GM19438 (cell line): ENCODE results near the gene BSN.

Source experiments
- ATAC-seq: cut with Tn5 transposase; IDR thresholded peaks from one replicate; pipeline ENCODE4 v1.9.1; 2021; ENCODE audit warnings: low read depth; ENCODE audit not compliant: unreplicated experiment

BSN gene

DNA sequence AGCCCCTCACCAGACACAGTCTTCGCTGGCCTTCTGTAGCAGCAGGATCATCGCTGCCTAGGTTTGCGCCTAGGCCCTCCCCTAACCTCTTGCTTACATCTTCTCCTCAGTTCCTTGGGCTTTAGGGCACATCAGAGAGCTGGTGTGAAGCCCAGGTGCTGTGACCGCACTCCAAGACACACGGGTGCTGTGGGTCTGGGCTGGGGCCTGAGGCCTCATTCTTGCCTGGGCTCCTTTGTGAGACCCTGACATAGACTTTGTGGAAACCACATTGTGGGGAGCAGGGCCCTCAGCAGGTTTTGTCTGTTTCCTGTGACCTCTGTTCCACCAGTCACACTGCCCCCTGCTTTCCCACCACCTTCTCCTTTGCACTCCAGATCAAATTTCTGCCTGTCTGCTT is 157.2 kb downstream of the BSN start:
- no peak for ATAC-seq

DNA sequence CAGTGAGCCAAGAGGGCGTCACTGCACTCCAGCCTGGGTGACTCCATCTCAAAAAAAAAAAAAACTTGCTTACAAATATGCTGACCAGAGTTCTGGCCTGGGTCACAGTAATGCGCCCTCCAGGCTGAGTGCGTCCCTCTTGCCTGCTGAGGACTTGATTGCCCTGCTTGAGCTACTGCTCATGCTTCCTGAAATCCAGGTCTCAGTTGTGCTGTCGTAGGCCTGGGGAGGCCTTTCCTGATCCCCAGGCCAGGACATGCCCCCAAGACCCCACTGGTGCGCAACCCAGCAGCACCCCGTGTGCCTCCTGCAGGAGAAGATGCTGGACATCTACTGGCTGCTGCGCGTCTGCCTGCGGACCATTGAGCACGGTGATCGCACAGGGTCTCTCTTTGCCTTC is 157.9 kb downstream of the BSN start:
- no peak for ATAC-seq

- no peak for ATAC-seq
Measured at GRCh38 chr3:49712631-49713317, 158.5 kb downstream of the BSN start.

GRCh38 chr3:49713336-49714105 is 159.2 kb downstream of the BSN start:
- ATAC-seq, result no peak

- no peak for ATAC-seq
Measured at GRCh38 chr3:49714728-49715550, 160.7 kb downstream of the BSN start.

GRCh38 chr3:49715611-49716121 is 161.4 kb downstream of the BSN start:
- no peak for ATAC-seq

GRCh38 chr3:49716169-49716568 is 161.9 kb downstream of the BSN start:
- ATAC-seq, result no peak

DNA sequence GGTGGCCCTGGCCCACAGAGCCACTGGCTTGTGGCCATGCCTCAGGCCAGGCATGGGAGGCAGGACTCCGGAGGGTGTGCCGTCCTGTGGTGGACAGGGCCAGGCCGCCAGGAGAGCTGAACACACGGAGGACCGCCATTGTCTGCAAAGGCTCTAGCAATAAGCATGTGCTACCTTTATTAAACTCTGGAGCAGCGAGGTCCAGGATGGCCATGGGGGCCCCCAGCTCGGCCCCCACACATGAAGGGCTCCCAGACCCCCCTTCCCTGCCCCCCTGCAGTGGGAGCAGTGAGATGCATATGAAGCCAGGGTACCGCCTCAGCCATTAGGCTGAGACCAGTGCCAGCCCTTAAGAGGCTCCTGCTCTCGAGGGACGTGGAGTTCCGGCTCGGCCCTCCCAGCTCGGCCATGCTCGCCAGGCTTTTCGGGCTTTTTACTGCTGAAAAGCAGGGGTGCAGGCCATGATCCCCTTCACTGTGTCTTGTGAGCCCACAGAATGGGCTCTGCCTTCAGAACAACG is 162.5 kb downstream of the BSN start:
- no peak for ATAC-seq

DNA sequence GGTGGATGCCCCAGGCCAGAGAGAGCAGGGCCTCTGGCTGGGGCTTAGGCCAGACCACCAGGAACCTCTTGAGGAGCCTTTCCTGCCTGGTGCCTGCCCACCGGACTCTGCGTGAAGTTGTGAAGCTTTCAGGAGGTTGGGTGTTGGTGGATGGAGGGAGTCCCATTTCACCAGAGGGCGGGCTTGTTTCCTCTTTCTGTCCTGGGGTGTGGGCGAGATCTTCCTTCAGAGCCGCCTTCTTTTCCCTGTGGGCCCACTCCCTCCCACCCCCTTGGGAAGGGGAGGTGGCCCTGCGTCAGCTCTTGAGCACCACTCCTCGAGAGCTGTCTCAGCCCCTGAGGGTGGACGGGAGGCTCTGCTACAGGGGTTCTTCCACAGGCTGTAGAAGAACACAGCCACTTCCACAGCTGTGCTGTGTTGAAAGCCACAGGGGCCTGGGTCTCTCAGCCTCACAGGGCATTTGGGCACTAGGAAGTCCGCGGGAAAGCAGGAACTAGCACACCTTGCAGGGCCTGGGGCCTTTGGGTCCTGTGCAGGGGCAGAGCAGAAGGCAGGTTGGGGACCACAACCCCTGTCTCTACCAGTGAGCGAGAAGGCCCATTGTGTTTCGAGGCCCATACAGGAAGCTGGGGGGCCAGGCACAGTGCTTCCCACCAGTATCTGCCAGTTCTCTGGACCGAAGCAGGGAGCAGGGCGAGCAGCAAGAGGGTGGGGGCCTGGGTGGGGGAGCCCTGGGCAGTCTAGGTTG is 163.1 kb downstream of the BSN start:
- no peak for ATAC-seq

GRCh38 chr3:49717959-49718857 is 163.9 kb downstream of the BSN start:
- ATAC-seq, result no peak

DNA sequence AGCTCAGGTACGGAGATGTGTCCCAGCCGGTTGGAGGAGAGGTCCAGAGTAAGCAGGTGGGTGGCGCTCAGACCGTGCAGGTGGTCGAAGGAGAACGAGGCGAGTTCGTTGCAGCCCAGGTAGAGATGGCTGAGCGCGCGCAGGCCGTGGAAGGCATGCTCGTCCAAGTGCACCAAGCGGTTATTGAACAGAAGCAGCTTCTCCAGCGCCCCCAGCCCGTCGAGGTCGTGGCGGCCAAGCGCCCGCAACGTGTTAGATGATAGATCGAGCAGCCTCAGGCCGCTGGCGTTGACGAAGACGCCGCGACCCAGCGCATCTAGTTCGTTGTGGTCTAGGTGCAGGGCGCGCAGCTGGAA is 164.6 kb downstream of the BSN start:
- no peak for ATAC-seq

GRCh38 chr3:49719214-49719884 is 165.1 kb downstream of the BSN start, which contains the start of gene AMIGO3:
AMIGO3 (minus strand) TSS chr3:49719684; CDS start chr3:49719465, 219 bp downstream.
- ATAC-seq, result peak; percentile 54
